Panc1 (cell line): Measurements from ENCODE around the gene SMARCB1. TPM values are rescaled to one million over a fixed set of nuclear protein-coding genes. Genes with fewer than 3 reads are reported as not detected.

Experiments used
- ATAC-seq: fragments of 200-7000 bp; cut with Tn5 transposase; 2 replicates; pipeline ENCODE4 v1.9.1; 2020; ENCODE audit warnings: mild to moderate bottlenecking, moderate library complexity
- BruUV-seq: library from RNA; stranded (reverse); fragments of 400-500 nt; replicated peaks from 2 replicates; lab custom pipeline; 2021; lab: Mats Ljungman, UMichigan
- CTCF ChIA-PET: fragments of 300-600 bp; sonication (Branson Sonifier 250); formaldehyde crosslinking; loops from one replicate; lab custom pipeline; 2022; ENCODE audit warnings: antibody characterized with exemption; lab: Charles Lee
- POLR2A ChIA-PET: fragments of 300-600 bp; sonication (Branson Sonifier 250); formaldehyde crosslinking; loops from one replicate; lab custom pipeline; 2022; ENCODE audit warnings: antibody characterized with exemption; lab: Charles Lee
- DNase-seq: peaks from one replicate; pipeline ENCODE4 v3.0.0-alpha.2; 2010; ENCODE audit warnings: low read depth, low spot score
- H3K27ac ChIP-seq: 2 replicates; pipeline ENCODE4 v1.5.1; 2011; ENCODE audit warnings: mild to moderate bottlenecking, low read length, inconsistent platforms
- H3K27me3 ChIP-seq: fragments of 200-500 bp; sonication (Bioruptor generic); 2 replicates; pipeline ENCODE4 v1.6.0; 2014; ENCODE audit warnings: low read length, inconsistent platforms; ENCODE audit not compliant: control insufficient read depth, insufficient read depth
- H3K36me3 ChIP-seq: fragments of 200-500 bp; sonication (Bioruptor generic); 2 replicates; pipeline ENCODE4 v1.5.1; 2014; ENCODE audit warnings: inconsistent platforms, mild to moderate bottlenecking, low read length, moderate library complexity; ENCODE audit not compliant: control insufficient read depth, insufficient read depth
- H3K4me1 ChIP-seq: 2 replicates; pipeline ENCODE4 v1.5.1; 2011; ENCODE audit warnings: inconsistent platforms, mild to moderate bottlenecking, low read length, moderate library complexity; ENCODE audit not compliant: control insufficient read depth, insufficient read depth
- H3K4me3 ChIP-seq, 2 experiments: 2 replicates each; pipeline ENCODE4 v1.5.1; 2011 to 2012; ENCODE audit warnings: low read depth in 2 of 2, low read length in 2 of 2, mild to moderate bottlenecking in 2 of 2, inconsistent platforms in 1 of 2, moderate library complexity in 1 of 2
- H3K9me3 ChIP-seq: fragments of 200-500 bp; sonication (Bioruptor generic); 2 replicates; pipeline ENCODE4 v1.5.1; 2014; ENCODE audit warnings: low read depth, mild to moderate bottlenecking, inconsistent platforms, low read length, moderate library complexity; ENCODE audit not compliant: control insufficient read depth, insufficient read depth
- CTCF ChIP-seq: fragments of 450-650 bp; IDR thresholded peaks from 2 replicates; pipeline ENCODE4 v1.5.1; 2017; ENCODE audit warnings: mild to moderate bottlenecking
- POLR2AphosphoS5 ChIP-seq: IDR thresholded peaks from 2 replicates; pipeline ENCODE4 v1.6.1; 2012; ENCODE audit warnings: mild to moderate bottlenecking, low read depth, low read length, moderate library complexity
- REST ChIP-seq, 2 experiments: IDR thresholded peaks; 2 replicates each; pipeline ENCODE4 v1.6.1; 2011 to 2012; ENCODE audit warnings: low read depth in 2 of 2, control low read depth in 1 of 2, low read length in 1 of 2, mild to moderate bottlenecking in 1 of 2, moderate library complexity in 1 of 2; ENCODE audit not compliant: insufficient read depth in 1 of 2
- SIN3A ChIP-seq: IDR thresholded peaks from 2 replicates; pipeline ENCODE4 v1.6.1; 2012; ENCODE audit warnings: low read depth, mild to moderate bottlenecking, low read length, moderate library complexity, borderline replicate concordance; ENCODE audit not compliant: insufficient read depth
- TCF7L2 ChIP-seq: IDR thresholded peaks from 2 replicates; pipeline ENCODE4 v1.6.1; 2011; ENCODE audit warnings: mild to moderate bottlenecking, low read depth, low read length, inconsistent platforms
- in situ Hi-C: cut with HindIII; loops from 2 replicates; pipeline ENCODE4 v1.10.0; 2016; ENCODE audit warnings: low sequenced_read_pairs, low pct_unique_long_range_greater_than_20kb
- intact Hi-C: fragments of 100-400 bp; cut with micrococcal nuclease; formaldehyde crosslinking; loops from one replicate; pipeline ENCODE4 v1.10.0; 2022; ENCODE audit not compliant: unreplicated experiment
- total RNA-seq: library from RNA; stranded (reverse); gene quantifications from one replicate; pipeline ENCODE4 v1.2.1, GENCODE V29; 2021; ENCODE audit not compliant: unreplicated experiment

The SMARCB1 gene
- total RNA-seq, 1 experiment from 2014 or later = 70.2 TPM

- Histone ChIP-seq H3K9me3 (no peaks in the 10 kb centered on the region), H3K27ac (peak within 1 kb of the TSS; percentile 86), H3K27me3 (no peaks in the 10 kb centered on the region), H3K4me3 (peak within 1 kb of the TSS; percentile 74 to 94), H3K36me3 (no peaks in the 10 kb centered on the region), H3K4me1 (peaks cover 7% of the 10 kb centered on the region)
- TF ChIP-seq POLR2AphosphoS5 = peak; percentile 70; the same call in 1 of the 2 replicates
- peak; percentile 43; the same call in 1 of the 2 replicates for TF ChIP-seq SIN3A
- no peak; the same call in 1 of the 2 replicates for TF ChIP-seq CTCF
- no peak for TF ChIP-seq REST (IDR thresholded peaks at IDR 0.05; ENCODE audit: insufficient read depth in 1 of 2, low read depth in 2 of 2, low read length in 1 of 2)
- TF ChIP-seq TCF7L2 = no peak
- ChIA-PET POLR2A (interaction anchor here (0.5 to 0.6 kb wide), 2 partner anchors 23 to 296 kb away, joined by 3 to 4 read pairs; no protein-coding TSS in a partner anchor), CTCF (interaction anchor here (0.5 to 1.3 kb wide), 8 partner anchors 8 to 195 kb away, joined by 3 to 16 read pairs (median 5); partner anchors contain the start of gene MIF)
- BruUV-seq = no TSS peak
- intact Hi-C loops = no loop called here
- ATAC-seq (peak; percentile 95), DNase-seq (peak; percentile 82)
- in situ Hi-C loops = no loop called here
Observed at GRCh38 chr22:23857606-23858483, 71.1 kb downstream of the SMARCB1 start, which contains the start of gene SLC2A11. Gene SLC2A11 (plus strand): TSS chr22:23857875. CDS start chr22:23858000, 125 bp downstream.

GRCh38 chr22:23858484-23858815 is 71.7 kb downstream of the SMARCB1 start:
- no peak for TF ChIP-seq TCF7L2
- TF ChIP-seq CTCF = 0 out of 2 replicates have a peak, but pooled peaks have one; percentile 20
- no peak for TF ChIP-seq REST (IDR thresholded peaks at IDR 0.05; ENCODE audit: insufficient read depth in 1 of 2, low read depth in 2 of 2, low read length in 1 of 2)
- no peak for TF ChIP-seq SIN3A
- TF ChIP-seq POLR2AphosphoS5 = no peak
- ATAC-seq (no peak), DNase-seq (no peak)
- intact Hi-C loops (no loop called here), in situ Hi-C loops (no loop called here)
- no peaks in the 10 kb centered on the region for H3K27me3 ChIP-seq
- H3K27ac ChIP-seq = peak overlapping the region; percentile 86
- H3K36me3 ChIP-seq = no peaks in the 10 kb centered on the region
- H3K4me1 ChIP-seq = peaks cover 7% of the 10 kb centered on the region
- POLR2A ChIA-PET = interaction anchor here (0.5 kb wide), 1 partner anchor 296 kb away, joined by 4 read pairs; no protein-coding TSS in a partner anchor
- CTCF ChIA-PET = interaction anchor here (0.5 to 1.3 kb wide), 2 partner anchors 9 to 195 kb away, joined by 4 to 5 read pairs; no protein-coding TSS in a partner anchor
- H3K9me3 ChIP-seq = no peaks in the 10 kb centered on the region
- peak overlapping the region; percentile 74 to 94 for H3K4me3 ChIP-seq
- no TSS peak for BruUV-seq
